ENCODE data around the gene LTBP2. TPM values are rescaled to one million over a fixed set of nuclear protein-coding genes. Genes with fewer than 3 reads are reported as not detected.

The LTBP2 gene
- total RNA-seq, 2 experiments from 2014 or later, result 0.10 to 0.31 TPM

GRCh38 chr14:74486164-74486563, 125.9 kb downstream of the LTBP2 start:
- Mint-ChIP-seq H3K4me1 (ENCODE audit: low read depth) (peaks cover 5% of the 10 kb centered on the region), H3K27me3 (no peaks in the 10 kb centered on the region), H3K36me3 (peaks cover 21% of the 10 kb centered on the region), H3K27ac (no peak overlapping the region), H3K4me3 (no peak overlapping the region), H3K9me3 (no peaks in the 10 kb centered on the region)
- CTCF ChIA-PET, result interaction anchor here (0.9 kb wide), 1 partner anchor 127 kb away, joined by 4 read pairs; no protein-coding TSS in a partner anchor
- POLR2A ChIA-PET, result no interaction called here
- no peak for DNase-seq
- intact Hi-C loops (cut with micrococcal nuclease), result no loop called here

DNA sequence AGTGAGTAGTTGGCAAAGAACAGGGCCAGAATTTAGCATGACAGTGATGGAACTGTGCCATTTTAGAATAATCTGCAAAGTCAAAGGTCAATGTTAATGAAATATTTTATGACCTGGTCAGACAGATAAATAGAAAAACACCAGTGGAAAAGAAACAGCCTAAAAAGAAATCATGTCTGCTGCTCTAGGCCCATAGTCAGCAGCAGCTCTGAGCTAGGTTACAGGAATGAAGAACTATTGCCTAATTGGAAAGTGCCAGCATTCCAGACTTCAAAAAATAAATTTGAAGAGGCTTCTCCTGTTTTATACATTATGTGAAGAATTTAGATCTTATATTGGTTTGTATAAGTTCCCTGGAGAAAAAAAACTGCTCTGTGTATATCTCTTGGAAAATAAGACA, 128.7 kb downstream of the LTBP2 start:
- intact Hi-C loops (cut with micrococcal nuclease), result no loop called here
- no peaks in the 10 kb centered on the region for H3K27me3 Mint-ChIP-seq
- no peaks in the 10 kb centered on the region for H3K9me3 Mint-ChIP-seq
- ChIA-PET CTCF (no interaction called here), POLR2A (no interaction called here)
- H3K4me1 Mint-ChIP-seq (ENCODE audit: low read depth), result no peaks in the 10 kb centered on the region
- DNase-seq, result no peak
- no peak overlapping the region for H3K4me3 Mint-ChIP-seq
- H3K27ac Mint-ChIP-seq, result no peak overlapping the region
- H3K36me3 Mint-ChIP-seq, result peaks cover 25% of the 10 kb centered on the region

DNA sequence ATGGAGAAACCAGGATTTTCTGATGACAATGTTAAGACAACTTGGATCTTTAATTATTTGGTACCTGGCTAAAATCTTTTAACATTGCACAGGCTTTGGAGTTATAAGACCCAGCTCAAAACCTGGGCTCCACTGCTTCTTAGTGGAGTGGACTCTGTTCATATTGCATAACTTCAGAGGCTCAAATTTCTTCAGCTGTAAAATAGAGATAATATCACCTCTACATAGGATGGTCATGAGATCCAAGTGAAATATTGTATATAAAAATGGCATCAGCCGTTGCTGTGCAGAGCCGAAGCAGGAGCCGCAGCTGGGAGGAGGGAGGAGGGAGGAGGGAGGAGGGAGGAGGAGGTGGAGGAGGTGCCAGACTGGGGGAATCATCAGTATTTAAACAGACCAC, 129.5 kb downstream of the LTBP2 start:
- peaks cover 25% of the 10 kb centered on the region for H3K36me3 Mint-ChIP-seq
- ChIA-PET CTCF (no interaction called here), POLR2A (no interaction called here)
- no peak for DNase-seq
- no peaks in the 10 kb centered on the region for H3K4me1 Mint-ChIP-seq (ENCODE audit: low read depth)
- intact Hi-C loops (cut with micrococcal nuclease), result no loop called here
- no peak overlapping the region for H3K4me3 Mint-ChIP-seq
- no peaks in the 10 kb centered on the region for H3K9me3 Mint-ChIP-seq
- no peak overlapping the region for H3K27ac Mint-ChIP-seq
- H3K27me3 Mint-ChIP-seq, result no peaks in the 10 kb centered on the region

DNA sequence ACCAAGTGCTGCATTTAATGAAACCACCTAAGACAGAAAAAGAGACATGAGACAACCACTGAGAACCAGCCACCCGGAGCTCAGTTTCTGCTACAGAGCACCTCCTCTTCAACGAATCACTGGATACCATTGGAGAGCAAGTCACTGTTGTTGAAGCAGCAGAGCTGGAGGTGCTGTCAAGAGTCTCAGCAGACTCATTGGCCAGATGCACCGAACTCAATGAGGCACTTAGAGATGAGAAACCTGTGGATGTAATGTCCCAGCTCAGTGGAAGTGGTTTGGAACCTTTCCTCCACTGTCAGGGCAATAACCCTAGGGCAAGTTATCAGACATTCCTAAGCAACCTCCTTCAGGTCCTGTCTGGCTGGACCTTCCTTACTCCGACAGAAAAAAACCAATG, 132.0 kb downstream of the LTBP2 start:
- ChIA-PET CTCF (no interaction called here), POLR2A (no interaction called here)
- H3K27ac Mint-ChIP-seq, result no peak overlapping the region
- no peak overlapping the region for H3K4me3 Mint-ChIP-seq
- H3K27me3 Mint-ChIP-seq, result no peaks in the 10 kb centered on the region
- peaks cover 25% of the 10 kb centered on the region for H3K36me3 Mint-ChIP-seq
- no peaks in the 10 kb centered on the region for H3K4me1 Mint-ChIP-seq (ENCODE audit: low read depth)
- intact Hi-C loops (cut with micrococcal nuclease), result no loop called here
- DNase-seq, result no peak
- no peaks in the 10 kb centered on the region for H3K9me3 Mint-ChIP-seq

DNA sequence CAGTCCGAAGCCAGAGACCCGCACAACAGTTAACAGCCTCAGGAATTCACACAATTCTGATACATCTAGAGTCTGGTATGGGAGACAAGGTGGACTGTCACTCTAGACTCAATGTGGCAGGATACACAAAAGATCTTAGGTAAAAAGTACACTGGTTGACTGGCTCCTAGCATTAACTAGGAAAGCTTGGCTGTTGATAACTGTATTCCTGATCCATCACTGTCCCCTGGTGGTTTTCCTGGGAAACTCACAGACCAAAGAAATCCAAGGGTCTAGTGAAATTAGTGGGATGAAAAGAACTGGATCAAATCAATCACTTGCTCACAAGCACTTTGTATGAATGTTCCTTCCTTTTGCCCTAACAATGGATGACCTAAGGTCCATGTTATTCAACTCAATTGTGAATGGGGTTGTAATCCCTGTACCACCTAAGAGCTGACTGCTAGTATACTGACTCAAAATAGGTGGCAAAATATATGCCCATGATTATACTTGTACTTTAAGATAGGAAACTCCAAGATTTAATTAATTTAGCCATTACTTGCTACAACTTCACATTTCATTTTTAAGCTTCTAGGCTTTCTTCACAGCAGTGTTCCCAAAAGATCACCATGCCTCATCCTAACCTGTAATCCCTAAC, 132.9 kb downstream of the LTBP2 start:
- peaks cover 20% of the 10 kb centered on the region for H3K36me3 Mint-ChIP-seq
- no peak overlapping the region for H3K4me3 Mint-ChIP-seq
- DNase-seq, result no peak
- H3K27ac Mint-ChIP-seq, result no peak overlapping the region
- ChIA-PET CTCF (interaction anchor here (0.6 to 1.2 kb wide), 3 partner anchors 15 to 1285 kb away, joined by 3 read pairs; no protein-coding TSS in a partner anchor), POLR2A (no interaction called here)
- intact Hi-C loops (cut with micrococcal nuclease), result no loop called here
- no peaks in the 10 kb centered on the region for H3K4me1 Mint-ChIP-seq (ENCODE audit: low read depth)
- H3K27me3 Mint-ChIP-seq, result no peaks in the 10 kb centered on the region
- no peaks in the 10 kb centered on the region for H3K9me3 Mint-ChIP-seq

DNA sequence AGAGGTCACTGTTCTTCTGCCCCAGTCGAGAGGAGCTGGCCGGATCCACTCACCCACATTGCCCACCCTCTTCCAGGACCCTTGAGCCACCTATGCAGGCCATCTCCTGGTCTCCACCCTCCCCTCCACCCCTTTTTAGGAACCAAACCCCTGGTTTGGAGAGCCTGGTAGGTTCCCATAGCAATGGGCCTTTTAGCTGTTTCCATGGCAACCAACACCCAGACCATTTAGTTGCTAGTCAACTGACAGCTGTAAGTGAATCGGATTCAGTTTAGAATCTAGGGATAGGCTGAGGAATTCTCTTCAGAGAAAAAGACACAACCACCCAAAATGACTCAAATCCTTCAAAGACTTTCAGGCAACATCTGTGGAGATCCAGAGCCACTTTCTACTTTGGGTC, 135.4 kb downstream of the LTBP2 start:
- Mint-ChIP-seq H3K36me3 (peaks cover 10% of the 10 kb centered on the region), H3K4me3 (no peak overlapping the region), H3K27me3 (no peaks in the 10 kb centered on the region), H3K9me3 (no peaks in the 10 kb centered on the region), H3K4me1 (ENCODE audit: low read depth) (no peaks in the 10 kb centered on the region), H3K27ac (no peak overlapping the region)
- no peak for DNase-seq
- ChIA-PET POLR2A (no interaction called here), CTCF (no interaction called here)
- intact Hi-C loops (cut with micrococcal nuclease), result no loop called here

DNA sequence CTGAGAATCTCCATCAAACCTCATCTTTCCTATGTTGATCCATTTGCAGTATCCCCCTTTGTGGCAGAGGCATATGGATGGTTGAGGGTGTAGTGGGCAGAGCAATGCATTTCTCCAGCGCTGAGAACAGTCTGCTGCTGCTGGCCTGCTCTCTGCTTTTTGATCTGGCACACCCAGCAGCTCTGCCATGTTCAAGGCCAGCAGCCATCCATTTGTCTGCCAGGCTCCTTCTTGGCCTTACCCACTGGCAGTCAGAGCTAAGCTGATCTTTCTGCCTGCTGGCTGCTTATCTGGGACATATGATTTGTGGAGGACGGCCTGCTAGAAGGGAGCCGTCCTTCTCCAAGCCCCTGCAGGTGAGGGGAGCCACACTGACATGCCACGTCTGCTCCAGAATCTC, 135.9 kb downstream of the LTBP2 start:
- ChIA-PET CTCF (no interaction called here), POLR2A (no interaction called here)
- no peaks in the 10 kb centered on the region for H3K27me3 Mint-ChIP-seq
- no peak for DNase-seq
- intact Hi-C loops (cut with micrococcal nuclease), result no loop called here
- no peak overlapping the region for H3K27ac Mint-ChIP-seq
- peaks cover 10% of the 10 kb centered on the region for H3K36me3 Mint-ChIP-seq
- H3K4me1 Mint-ChIP-seq (ENCODE audit: low read depth), result no peaks in the 10 kb centered on the region
- no peak overlapping the region for H3K4me3 Mint-ChIP-seq
- no peaks in the 10 kb centered on the region for H3K9me3 Mint-ChIP-seq

DNA sequence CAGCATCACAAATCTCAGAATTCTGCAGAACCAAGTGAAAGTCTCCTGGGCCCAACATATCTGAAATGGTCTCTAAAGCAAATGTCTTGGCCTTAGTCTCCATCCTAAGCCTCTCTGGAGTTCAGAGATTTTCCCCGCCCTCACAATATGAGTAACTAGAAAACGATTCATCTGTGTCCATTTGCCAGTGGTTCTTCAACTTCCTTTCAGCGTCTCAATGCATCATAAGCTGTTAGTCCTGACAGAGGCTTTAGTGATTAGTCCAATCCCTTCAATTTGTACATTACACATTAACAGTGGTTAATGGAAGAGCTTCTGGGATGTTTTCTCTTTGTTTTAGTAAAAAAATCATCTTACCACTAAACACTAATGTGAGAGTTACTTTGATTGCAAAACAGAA, 136.4 kb downstream of the LTBP2 start:
- H3K4me1 Mint-ChIP-seq (ENCODE audit: low read depth), result no peaks in the 10 kb centered on the region
- DNase-seq, result no peak
- H3K4me3 Mint-ChIP-seq, result no peak overlapping the region
- intact Hi-C loops (cut with micrococcal nuclease), result no loop called here
- ChIA-PET POLR2A (no interaction called here), CTCF (interaction anchor here (0.6 kb wide), 1 partner anchor 124 kb away, joined by 3 read pairs; no protein-coding TSS in a partner anchor)
- no peaks in the 10 kb centered on the region for H3K9me3 Mint-ChIP-seq
- peaks cover 8% of the 10 kb centered on the region for H3K36me3 Mint-ChIP-seq
- no peaks in the 10 kb centered on the region for H3K27me3 Mint-ChIP-seq
- H3K27ac Mint-ChIP-seq, result no peak overlapping the region

DNA sequence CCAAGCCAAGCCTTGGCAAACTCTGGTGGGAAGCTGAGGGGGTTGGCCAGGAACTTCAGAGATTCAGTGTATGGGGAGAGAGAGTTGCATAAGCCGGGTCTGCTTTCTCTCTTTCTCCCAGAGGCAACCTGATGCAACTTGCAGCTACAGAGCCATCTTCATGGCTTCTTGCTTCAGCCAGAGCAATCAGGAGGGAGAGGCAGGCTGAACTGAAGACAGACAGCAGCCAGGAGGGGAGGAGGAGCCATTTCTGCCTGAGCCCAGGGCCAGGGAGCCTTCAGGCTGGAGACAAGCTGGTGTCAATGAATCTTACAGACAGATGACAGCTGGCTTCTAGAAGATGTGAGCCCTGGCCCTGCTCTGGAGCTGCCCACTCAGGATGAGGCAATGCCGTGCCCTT, 137.7 kb downstream of the LTBP2 start:
- ChIA-PET CTCF (interaction anchor here (0.7 kb wide), 1 partner anchor 138 kb away, joined by 3 read pairs; the partner anchor contains the start of gene LTBP2), POLR2A (no interaction called here)
- no peak overlapping the region for H3K4me3 Mint-ChIP-seq
- intact Hi-C loops (cut with micrococcal nuclease), result no loop called here
- no peaks in the 10 kb centered on the region for H3K27me3 Mint-ChIP-seq
- no peaks in the 10 kb centered on the region for H3K4me1 Mint-ChIP-seq (ENCODE audit: low read depth)
- no peak overlapping the region for H3K27ac Mint-ChIP-seq
- H3K36me3 Mint-ChIP-seq, result peaks cover 8% of the 10 kb centered on the region
- DNase-seq, result no peak
- no peaks in the 10 kb centered on the region for H3K9me3 Mint-ChIP-seq

DNA sequence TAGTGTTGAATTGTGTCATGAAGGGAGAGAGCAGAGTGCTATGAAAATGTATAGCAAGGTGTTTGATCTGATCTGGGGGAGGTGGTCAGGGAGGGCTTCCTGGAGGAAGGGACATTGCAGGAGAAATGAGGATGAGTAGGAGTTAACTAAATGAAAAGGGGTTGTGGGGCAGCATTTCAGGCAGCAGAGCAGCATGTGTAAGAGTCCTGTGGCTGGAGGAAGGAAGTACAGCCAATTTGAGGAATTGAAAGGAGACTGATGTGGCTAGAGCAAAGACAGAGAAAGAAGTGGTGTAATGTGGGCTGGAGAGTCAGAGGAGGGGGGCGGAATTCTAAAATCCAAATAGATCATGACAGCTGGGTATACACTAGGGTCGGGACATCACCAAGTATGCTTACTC, 139.4 kb downstream of the LTBP2 start:
- intact Hi-C loops (cut with micrococcal nuclease), result no loop called here
- POLR2A ChIA-PET, result no interaction called here
- Mint-ChIP-seq H3K27me3 (no peaks in the 10 kb centered on the region), H3K4me3 (no peak overlapping the region), H3K27ac (no peak overlapping the region), H3K9me3 (no peaks in the 10 kb centered on the region), H3K4me1 (ENCODE audit: low read depth) (no peaks in the 10 kb centered on the region), H3K36me3 (peaks cover 7% of the 10 kb centered on the region)
- no peak for DNase-seq
- CTCF ChIA-PET, result no interaction called here

DNA sequence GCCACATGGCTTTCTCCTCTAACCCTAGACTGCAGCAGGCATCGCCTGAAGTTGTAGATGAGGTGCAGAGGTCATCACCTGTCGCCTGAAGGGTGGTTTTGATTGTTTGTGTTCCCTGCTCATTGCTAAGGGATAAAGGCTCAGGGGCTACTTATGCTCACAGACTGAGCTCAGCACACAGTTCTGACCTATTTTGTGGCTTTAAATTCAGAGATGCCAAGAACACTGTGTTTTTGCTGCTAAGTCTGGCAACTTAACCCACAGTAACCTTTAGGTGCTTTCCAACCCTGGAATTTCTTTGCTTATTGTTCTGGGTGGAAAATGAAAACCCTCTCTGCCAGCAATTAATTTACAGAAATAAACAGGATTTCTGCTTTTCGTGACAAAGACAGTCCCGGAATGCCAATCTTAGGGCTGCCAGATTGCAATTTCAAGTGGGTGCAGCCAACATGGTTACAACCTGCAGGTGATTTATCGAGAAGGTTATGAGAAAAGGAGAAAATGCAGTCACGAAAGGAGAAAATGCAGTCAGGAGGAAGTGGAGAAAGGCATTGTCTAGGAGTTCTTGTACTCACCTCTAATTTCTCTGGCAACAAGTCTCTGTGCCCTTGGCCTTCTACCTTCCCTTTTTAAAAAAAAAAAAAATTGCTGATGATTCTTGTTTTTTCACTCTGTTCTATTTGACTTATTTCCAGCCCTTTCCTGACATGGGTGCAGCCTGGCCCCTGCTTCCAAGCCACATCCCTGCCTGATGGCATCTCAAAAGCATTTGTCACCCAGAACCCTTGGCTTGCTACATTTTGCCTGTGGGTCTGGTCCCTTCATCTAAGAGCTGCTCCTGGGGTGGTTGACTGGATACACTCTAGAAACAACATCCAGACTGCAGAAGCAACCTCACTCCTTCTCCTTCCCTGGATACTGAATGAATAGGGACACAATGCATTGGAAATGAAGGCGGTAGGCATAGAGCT, 142.2 kb downstream of the LTBP2 start:
- Mint-ChIP-seq H3K4me3 (no peak overlapping the region), H3K36me3 (peaks cover 7% of the 10 kb centered on the region), H3K4me1 (ENCODE audit: low read depth) (no peaks in the 10 kb centered on the region), H3K27me3 (no peaks in the 10 kb centered on the region), H3K9me3 (no peaks in the 10 kb centered on the region), H3K27ac (no peak overlapping the region)
- no peak for DNase-seq
- intact Hi-C loops (cut with micrococcal nuclease), result no loop called here
- POLR2A ChIA-PET, result no interaction called here
- CTCF ChIA-PET, result no interaction called here

- ChIA-PET POLR2A (no interaction called here), CTCF (no interaction called here)
- Mint-ChIP-seq H3K27ac (no peak overlapping the region), H3K27me3 (no peaks in the 10 kb centered on the region), H3K36me3 (peaks cover 5% of the 10 kb centered on the region), H3K9me3 (no peaks in the 10 kb centered on the region), H3K4me1 (ENCODE audit: low read depth) (no peaks in the 10 kb centered on the region), H3K4me3 (no peak overlapping the region)
- intact Hi-C loops (cut with micrococcal nuclease), result no loop called here
- DNase-seq, result no peak
Observed at GRCh38 chr14:74468513-74468912, 143.5 kb downstream of the LTBP2 start.

GRCh38 chr14:74465335-74465734, 146.7 kb downstream of the LTBP2 start:
- Mint-ChIP-seq H3K4me3 (no peak overlapping the region), H3K36me3 (no peaks in the 10 kb centered on the region), H3K27me3 (no peaks in the 10 kb centered on the region), H3K4me1 (ENCODE audit: low read depth) (no peaks in the 10 kb centered on the region), H3K9me3 (no peaks in the 10 kb centered on the region), H3K27ac (no peak overlapping the region)
- CTCF ChIA-PET, result no interaction called here
- intact Hi-C loops (cut with micrococcal nuclease), result no loop called here
- POLR2A ChIA-PET, result no interaction called here
- no peak for DNase-seq
